Nephron (organoid): Measurements from ENCODE around the gene TNIP1.

Source experiments
- H3K27ac Mint-ChIP-seq, 3 experiments: 2 replicates each; pipeline ENCODE4 v1.8.0; 2020; ENCODE audit warnings: mixed read lengths in 3 of 3, mild to moderate bottlenecking in 2 of 3, moderate library complexity in 1 of 3
- H3K27me3 Mint-ChIP-seq: 2 replicates; pipeline ENCODE4 v1.8.0; 2021; ENCODE audit warnings: low read depth, mild to moderate bottlenecking, moderate library complexity, mixed read lengths
- H3K36me3 Mint-ChIP-seq: 2 replicates; pipeline ENCODE4 v1.8.0; 2020; ENCODE audit warnings: low read depth, mixed read lengths
- H3K4me1 Mint-ChIP-seq: 2 replicates; pipeline ENCODE4 v1.8.0; 2020; ENCODE audit warnings: mixed read lengths
- H3K4me3 Mint-ChIP-seq, 3 experiments: 2 replicates each; pipeline ENCODE4 v1.8.0; 2020; ENCODE audit warnings: mild to moderate bottlenecking in 3 of 3, mixed read lengths in 3 of 3, moderate library complexity in 2 of 3
- H3K9me3 Mint-ChIP-seq: 2 replicates; pipeline ENCODE4 v1.8.0; 2020; ENCODE audit warnings: mixed read lengths
- TF ChIP-seq, protein P1 (sequence below), 3 experiments: fragments of 200-600 bp; sonication (generic); IDR thresholded peaks; one replicate each; pipeline ENCODE4 v1.5.0; 2021; ENCODE audit warnings: antibody characterized with exemption in 3 of 3; ENCODE audit not compliant: unreplicated experiment in 3 of 3

Gene TNIP1

DNA sequence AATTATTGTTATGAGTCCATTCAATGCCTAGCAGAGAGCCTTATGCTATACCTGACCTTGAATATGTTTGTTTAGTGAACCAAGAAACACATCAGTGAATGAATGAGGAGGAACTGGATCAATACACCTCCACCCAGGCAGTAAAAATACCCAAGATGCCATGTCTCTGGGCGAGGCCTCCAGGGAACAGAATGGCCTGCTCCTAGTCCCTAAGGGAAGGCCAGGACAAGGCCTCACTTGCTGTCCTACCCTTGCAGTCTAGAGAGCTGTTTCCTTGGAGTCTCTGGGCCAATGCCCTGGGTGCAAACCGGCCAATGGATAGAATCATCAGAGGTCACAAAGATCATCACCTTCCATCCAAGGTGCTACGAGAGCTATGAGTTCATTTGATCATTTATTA lies 26.1 kb downstream of the TNIP1 start:
- no peaks in the 10 kb centered on the region for H3K9me3 Mint-ChIP-seq
- no peaks in the 10 kb centered on the region for H3K27me3 Mint-ChIP-seq
- peaks cover 35% of the 10 kb centered on the region for H3K36me3 Mint-ChIP-seq
- peaks cover 9% of the 10 kb centered on the region for H3K4me1 Mint-ChIP-seq
- no peak overlapping the region for H3K4me3 Mint-ChIP-seq
- H3K27ac Mint-ChIP-seq: no peak overlapping the region
- TF ChIP-seq, protein P1, sequence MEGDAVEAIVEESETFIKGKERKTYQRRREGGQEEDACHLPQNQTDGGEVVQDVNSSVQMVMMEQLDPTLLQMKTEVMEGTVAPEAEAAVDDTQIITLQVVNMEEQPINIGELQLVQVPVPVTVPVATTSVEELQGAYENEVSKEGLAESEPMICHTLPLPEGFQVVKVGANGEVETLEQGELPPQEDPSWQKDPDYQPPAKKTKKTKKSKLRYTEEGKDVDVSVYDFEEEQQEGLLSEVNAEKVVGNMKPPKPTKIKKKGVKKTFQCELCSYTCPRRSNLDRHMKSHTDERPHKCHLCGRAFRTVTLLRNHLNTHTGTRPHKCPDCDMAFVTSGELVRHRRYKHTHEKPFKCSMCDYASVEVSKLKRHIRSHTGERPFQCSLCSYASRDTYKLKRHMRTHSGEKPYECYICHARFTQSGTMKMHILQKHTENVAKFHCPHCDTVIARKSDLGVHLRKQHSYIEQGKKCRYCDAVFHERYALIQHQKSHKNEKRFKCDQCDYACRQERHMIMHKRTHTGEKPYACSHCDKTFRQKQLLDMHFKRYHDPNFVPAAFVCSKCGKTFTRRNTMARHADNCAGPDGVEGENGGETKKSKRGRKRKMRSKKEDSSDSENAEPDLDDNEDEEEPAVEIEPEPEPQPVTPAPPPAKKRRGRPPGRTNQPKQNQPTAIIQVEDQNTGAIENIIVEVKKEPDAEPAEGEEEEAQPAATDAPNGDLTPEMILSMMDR (IDR thresholded peaks at IDR 0.05; ENCODE audit: unreplicated experiment in 3 of 3): no peak

DNA sequence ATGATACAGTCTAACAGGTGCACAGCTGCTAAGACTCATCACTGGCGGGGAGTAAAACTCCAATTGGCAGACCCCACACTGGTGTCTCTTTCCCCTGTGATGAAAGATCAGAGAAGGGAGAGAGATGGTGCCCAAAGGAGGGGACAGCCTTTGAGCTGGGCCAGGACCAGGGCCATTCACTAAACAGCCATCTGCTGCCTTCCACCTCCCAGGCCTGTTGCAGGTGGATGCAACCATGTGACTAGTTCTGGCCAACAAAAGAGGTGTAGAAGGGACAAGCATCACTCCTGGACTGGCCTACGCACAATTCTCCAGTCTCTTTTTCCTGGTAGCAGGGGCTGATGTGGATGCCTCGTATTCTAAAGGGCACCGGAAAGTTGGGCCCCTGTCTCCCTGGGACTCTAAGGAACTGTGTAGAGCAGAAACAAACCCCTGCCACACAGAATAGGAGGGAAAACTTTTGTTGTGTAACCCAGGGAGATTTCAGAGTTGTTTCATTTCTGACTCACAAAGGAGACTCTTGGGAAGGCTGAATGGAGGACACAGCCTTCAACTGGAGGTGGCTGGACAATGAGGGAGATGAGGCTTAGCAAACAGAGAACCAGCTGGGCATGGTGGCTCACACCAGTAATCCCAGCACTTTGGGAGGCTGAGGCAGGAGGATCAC lies 26.9 kb downstream of the TNIP1 start:
- H3K9me3 Mint-ChIP-seq: no peaks in the 10 kb centered on the region
- H3K4me1 Mint-ChIP-seq: peaks cover 2% of the 10 kb centered on the region
- peaks cover 32% of the 10 kb centered on the region for H3K36me3 Mint-ChIP-seq
- H3K4me3 Mint-ChIP-seq: no peak overlapping the region
- no peaks in the 10 kb centered on the region for H3K27me3 Mint-ChIP-seq
- H3K27ac Mint-ChIP-seq: no peak overlapping the region
- TF ChIP-seq, protein P1 (IDR thresholded peaks at IDR 0.05; ENCODE audit: unreplicated experiment in 3 of 3): no peak

DNA sequence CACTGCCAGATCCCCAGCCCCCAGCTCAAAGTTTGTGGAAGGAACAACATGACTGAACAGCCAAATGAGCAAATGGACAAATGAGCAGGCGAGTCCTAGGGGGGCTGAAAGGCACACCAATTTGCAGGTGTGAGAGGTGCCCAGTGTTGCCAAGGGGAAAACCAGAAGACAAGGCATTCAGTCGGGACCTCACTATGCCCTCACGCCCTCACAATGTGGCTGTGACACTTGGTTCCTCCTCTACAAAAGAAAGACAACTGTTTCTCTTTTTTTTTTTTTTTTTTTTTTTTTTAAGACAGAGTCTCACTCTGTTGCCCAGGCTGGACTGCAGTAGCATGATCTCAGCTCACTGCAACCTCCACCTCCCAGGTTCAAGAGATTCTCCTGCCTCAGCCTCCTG lies 28.0 kb downstream of the TNIP1 start:
- no peak overlapping the region for H3K4me3 Mint-ChIP-seq
- no peak overlapping the region for H3K27ac Mint-ChIP-seq
- no peaks in the 10 kb centered on the region for H3K27me3 Mint-ChIP-seq
- TF ChIP-seq, protein P1 (IDR thresholded peaks at IDR 0.05; ENCODE audit: unreplicated experiment in 3 of 3): no peak
- H3K9me3 Mint-ChIP-seq: no peaks in the 10 kb centered on the region
- peaks cover 39% of the 10 kb centered on the region for H3K36me3 Mint-ChIP-seq
- no peaks in the 10 kb centered on the region for H3K4me1 Mint-ChIP-seq

DNA sequence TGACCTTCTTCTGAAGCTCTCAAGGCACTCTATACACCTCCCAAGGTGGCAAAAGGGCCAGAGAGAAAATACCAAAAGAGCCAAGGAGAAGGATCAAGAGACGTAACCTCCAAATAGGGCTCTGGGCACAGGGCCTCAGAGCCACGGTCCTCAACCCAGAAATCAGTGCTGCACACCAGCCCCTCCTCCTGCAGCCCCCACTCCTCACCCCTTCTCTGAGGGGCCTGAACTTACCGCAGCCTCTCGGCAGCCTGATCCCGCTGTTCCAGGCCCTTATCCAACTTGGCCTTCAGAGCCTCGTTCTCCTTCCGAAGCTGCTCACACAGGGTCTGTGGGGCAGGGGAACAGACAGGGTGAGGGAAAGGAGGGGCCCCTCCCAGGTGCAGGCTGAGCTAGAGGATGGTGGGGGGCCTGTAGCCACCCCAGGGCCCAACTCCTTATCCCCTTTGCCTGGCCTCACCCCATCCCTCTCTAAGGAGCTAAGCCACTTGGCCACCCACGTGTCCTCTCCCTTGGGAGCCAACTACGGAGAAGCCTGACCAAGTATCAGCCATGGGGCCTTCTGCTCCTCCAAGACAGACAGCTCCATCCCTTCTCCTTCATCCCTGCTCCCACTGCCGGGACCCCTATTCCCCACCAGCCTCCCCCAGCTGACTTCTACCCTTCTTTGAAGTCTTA lies 28.8 kb downstream of the TNIP1 start:
- Mint-ChIP-seq H3K27ac (no peak overlapping the region), H3K36me3 (peaks cover 43% of the 10 kb centered on the region), H3K4me3 (no peak overlapping the region), H3K4me1 (no peaks in the 10 kb centered on the region), H3K27me3 (no peaks in the 10 kb centered on the region), H3K9me3 (no peaks in the 10 kb centered on the region)
- TF ChIP-seq, protein P1 (IDR thresholded peaks at IDR 0.05; ENCODE audit: unreplicated experiment in 3 of 3): no peak

DNA sequence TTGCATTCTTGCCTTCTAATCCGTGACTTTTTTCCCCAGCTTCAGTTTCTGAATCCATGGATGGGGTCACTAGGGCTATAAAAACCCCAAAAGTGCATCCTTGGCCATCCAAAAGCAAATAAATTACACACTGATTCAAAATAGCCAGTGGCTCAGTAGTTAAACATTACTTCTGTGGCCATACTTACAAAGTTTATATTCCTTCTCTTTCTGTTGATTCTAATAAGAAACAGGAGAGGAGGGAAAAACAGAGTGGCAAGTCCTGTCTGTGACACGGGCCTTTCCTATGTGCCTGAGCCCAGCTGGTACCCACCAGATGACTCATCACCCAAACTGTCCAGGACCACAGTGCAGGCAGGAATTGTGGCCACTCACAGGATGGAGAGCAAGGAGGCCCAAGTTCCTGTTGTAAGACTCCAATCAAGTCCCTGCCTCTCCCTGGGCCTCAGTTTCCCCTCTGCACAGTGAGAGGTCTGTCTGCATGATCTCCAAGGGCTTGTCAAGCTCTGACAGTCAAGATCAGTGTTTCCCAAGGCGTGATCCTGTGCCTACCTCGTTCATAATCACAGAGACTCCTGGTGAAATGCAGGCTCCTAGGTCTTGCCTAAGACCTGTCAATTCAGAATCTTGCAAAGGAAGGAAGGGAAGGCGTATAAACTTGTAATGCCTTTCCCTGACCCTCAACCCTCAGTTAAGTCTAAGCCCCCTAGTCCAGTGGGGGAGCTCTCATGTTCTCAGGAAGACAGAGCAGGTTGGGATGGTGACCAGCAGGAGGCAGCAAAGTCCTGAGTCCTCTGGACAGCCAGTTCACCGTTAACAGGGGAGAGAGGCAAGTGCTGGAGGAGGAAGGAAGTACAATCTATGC lies 29.5 kb downstream of the TNIP1 start:
- H3K4me1 Mint-ChIP-seq: no peaks in the 10 kb centered on the region
- H3K27ac Mint-ChIP-seq: no peak overlapping the region
- TF ChIP-seq, protein P1 (IDR thresholded peaks at IDR 0.05; ENCODE audit: unreplicated experiment in 3 of 3): peak; percentile 66 to 82 (median 80)
- no peaks in the 10 kb centered on the region for H3K27me3 Mint-ChIP-seq
- H3K9me3 Mint-ChIP-seq: no peaks in the 10 kb centered on the region
- no peak overlapping the region for H3K4me3 Mint-ChIP-seq
- H3K36me3 Mint-ChIP-seq: peaks cover 41% of the 10 kb centered on the region
